A549 treated with CORT108297 at 1 μM for 4 hours (cell line): ENCODE data around the gene RNF111. TPM values are rescaled to one million over a fixed set of nuclear protein-coding genes. Genes with fewer than 3 reads are reported as not detected.

Experiments used
- total RNA-seq: library from RNA; stranded (reverse); fragments of 200-300 nt; extraction: Qiagen RNA extraction; gene quantifications from 5 replicates; pipeline ENCODE4 v1.2.3, GENCODE V29; 2022

RNF111 gene
- 20.6 to 27.0 TPM (median 22.5 TPM) in 5 replicates for total RNA-seq

DNA sequence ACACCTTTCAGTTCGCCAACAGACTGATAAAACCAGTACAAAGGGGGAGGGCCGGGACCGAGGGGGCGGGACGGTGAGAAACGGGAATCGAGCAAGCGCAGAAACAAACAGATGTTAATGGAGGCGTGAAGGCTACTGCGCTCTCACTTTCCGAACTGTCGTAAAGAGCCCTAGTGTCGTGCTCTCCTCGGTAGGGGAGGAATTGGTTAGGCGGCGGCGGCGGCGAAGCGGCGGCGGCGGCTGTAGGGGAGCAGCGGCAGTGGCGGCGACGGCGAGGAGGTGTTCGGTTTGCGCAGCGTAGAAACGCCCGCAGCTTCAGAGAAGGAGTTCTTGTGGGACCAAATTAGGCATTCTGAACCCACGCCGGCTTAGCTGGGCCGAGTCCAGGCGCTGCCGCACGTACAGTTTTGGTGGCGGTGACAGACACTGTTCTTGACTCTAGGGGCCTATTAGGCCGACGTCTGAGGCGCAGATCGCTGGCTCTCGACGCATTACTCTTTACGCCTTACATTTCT, at the start of gene RNF111:
Gene RNF111 (plus strand): TSS at position 173 of the 515 bp plus-strand sequence. CDS start 43,160 bp downstream, outside the sequence.

DNA sequence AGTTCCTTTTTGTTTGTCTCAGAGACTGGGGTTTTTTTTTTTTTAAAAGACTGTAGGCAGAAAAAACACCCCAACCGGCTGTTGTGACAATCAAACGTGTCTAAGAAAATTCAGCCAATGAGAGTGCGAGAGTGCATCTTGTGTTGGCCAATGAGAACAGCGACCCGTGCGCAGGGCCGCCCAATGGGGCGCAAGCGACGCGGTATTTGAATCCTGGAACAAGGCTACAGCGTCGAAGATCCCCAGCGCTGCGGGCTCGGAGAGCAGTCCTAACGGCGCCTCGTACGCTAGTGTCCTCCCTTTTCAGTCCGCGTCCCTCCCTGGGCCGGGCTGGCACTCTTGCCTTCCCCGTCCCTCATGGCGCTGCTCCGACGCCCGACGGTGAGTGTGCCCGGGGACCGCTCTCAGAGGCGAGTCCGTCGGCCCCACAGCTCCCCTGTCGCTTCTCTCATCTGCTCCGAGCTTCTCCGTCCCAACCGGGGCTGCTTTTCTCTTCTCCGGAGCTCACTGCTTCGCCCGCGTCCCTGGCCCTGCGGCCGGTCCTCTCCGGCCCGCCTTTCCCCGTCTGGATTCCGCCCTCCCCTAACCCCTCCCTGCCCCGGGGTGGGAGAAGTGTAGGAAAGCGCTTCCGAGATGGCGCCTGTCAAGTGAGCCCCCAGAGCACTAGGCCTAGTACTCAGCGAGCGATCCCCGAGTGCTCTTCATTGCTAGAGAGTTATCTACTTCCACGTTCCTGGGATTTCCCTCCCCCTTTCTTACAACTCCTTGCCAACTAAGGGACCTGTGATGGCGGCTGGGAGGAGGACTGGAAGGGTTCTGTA, 117.7 kb downstream of the RNF111 start, which contains the start of gene CCNB2:
Gene CCNB2 (plus strand): TSS at position 235 of the 821 bp plus-strand sequence. CDS start 123 bp downstream, at position 358.

Other genes starting within 250 kb of the RNF111 start
- 88.4 to 144 TPM (median 124 TPM) in 5 replicates for gene ADAM10, start 238.0 kb upstream of the RNF111 start, total RNA-seq
- 3.3 to 7.1 TPM (median 4.8 TPM) in 5 replicates for gene MINDY2, start 216.4 kb upstream of the RNF111 start, total RNA-seq
- gene SLTM, start 54.0 kb upstream of the RNF111 start, total RNA-seq = 70.5 to 86.6 TPM (median 75.2 TPM) in 5 replicates
- gene CCNB2, start 117.5 kb downstream of the RNF111 start, total RNA-seq = 97.1 to 117 TPM (median 99.5 TPM) in 5 replicates
- not detected in 5 replicates for gene LDHAL6B, start 219.2 kb downstream of the RNF111 start, total RNA-seq